Lower leg skin (tissue), 4 donors: Measurements from ENCODE around the gene YPEL5. TPM values are rescaled to one million over a fixed set of nuclear protein-coding genes. Genes with fewer than 3 reads are reported as not detected.
A peak's percentile ranks its signal among the peaks of the same experiment; 100 is the strongest.
"Not testable (repeated sequence)": the region's sequence is repeated elsewhere in the genome, so short reads cannot be mapped to it uniquely, and the experiment has no call there.

Experiments
- DNase-seq, 2 donors: peaks; one replicate each; pipeline ENCODE4 v3.0.0-alpha.2; 2019; ENCODE audit warnings: low spot score in 2 of 2
- H3K4me3 ChIP-seq: fragments of 200-600 bp; sonication (generic); 2 replicates; pipeline ENCODE4 v1.5.1; 2017; ENCODE audit warnings: mild to moderate bottlenecking, low read depth; ENCODE audit not compliant: poor library complexity, severe bottlenecking
- POLR2A ChIP-seq, 2 donors: fragments of 450-650 bp; IDR thresholded peaks; one replicate each; pipeline ENCODE4 v1.6.1; 2016 to 2017; ENCODE audit warnings: antibody characterized with exemption in 2 of 2, mild to moderate bottlenecking in 1 of 2, moderate library complexity in 1 of 2
- WGBS, 2 donors: methylation state at CpG; one replicate each; pipeline ENCODE4 v1.1.5; 2018; 5-methylcytosine and 5-hydroxymethylcytosine counted together
- intact Hi-C: fragments of 100-400 bp; cut with DNase I; formaldehyde crosslinking; loops from one replicate; pipeline ENCODE4 v1.15.0; 2023; ENCODE audit warnings: low total_unique reads
- total RNA-seq, 4 donors: library from RNA; depleted of rRNA; stranded (reverse); fragments of >200 nt; gene quantifications; one replicate each; pipeline ENCODE4 v1.1.0, GENCODE V29; 2016
- TF ChIP-seq, protein P1 (sequence below), 3 donors: fragments of 450-650 bp; IDR thresholded peaks; one replicate each; pipeline ENCODE4 v1.5.1; 2016; ENCODE audit warnings: antibody characterized with exemption in 3 of 3, mild to moderate bottlenecking in 3 of 3, moderate library complexity in 2 of 3

The YPEL5 gene
- total RNA-seq, 4 donors from 2014 or later, result 75.3 to 108 (median 84.3) TPM

DNA sequence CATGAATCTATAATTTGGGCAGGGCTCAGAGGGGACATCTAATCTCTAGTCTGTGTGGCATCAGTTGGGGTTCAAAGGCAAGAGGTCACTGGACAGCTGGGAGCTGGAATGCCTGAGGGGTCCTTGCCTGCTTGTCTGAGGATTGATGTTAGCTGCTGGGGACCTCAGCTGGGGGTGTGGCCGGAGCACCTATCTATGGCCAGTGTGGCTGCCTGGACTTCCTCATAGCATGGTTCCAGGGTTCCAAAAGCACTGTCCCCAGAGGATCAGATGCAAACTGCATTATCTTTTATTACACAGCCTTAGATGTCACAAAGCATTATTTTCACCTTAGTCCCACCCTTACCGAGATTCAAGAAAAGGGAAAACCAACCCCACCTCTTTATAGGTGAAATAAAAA, 38.6 kb upstream of the YPEL5 start:
- no peak for TF ChIP-seq POLR2A (IDR thresholded peaks at IDR 0.05)
- TF ChIP-seq, protein P1, sequence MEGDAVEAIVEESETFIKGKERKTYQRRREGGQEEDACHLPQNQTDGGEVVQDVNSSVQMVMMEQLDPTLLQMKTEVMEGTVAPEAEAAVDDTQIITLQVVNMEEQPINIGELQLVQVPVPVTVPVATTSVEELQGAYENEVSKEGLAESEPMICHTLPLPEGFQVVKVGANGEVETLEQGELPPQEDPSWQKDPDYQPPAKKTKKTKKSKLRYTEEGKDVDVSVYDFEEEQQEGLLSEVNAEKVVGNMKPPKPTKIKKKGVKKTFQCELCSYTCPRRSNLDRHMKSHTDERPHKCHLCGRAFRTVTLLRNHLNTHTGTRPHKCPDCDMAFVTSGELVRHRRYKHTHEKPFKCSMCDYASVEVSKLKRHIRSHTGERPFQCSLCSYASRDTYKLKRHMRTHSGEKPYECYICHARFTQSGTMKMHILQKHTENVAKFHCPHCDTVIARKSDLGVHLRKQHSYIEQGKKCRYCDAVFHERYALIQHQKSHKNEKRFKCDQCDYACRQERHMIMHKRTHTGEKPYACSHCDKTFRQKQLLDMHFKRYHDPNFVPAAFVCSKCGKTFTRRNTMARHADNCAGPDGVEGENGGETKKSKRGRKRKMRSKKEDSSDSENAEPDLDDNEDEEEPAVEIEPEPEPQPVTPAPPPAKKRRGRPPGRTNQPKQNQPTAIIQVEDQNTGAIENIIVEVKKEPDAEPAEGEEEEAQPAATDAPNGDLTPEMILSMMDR (IDR thresholded peaks at IDR 0.05), result no peak
- DNase-seq, result peak in 1 of 2 donors; percentile 70
- H3K4me3 ChIP-seq, result no peak overlapping the region
- WGBS, 2 donors, result 79 to 90% methylated on average over 2 of the region's 2 CpGs
- intact Hi-C loops, result no loop called here

DNA sequence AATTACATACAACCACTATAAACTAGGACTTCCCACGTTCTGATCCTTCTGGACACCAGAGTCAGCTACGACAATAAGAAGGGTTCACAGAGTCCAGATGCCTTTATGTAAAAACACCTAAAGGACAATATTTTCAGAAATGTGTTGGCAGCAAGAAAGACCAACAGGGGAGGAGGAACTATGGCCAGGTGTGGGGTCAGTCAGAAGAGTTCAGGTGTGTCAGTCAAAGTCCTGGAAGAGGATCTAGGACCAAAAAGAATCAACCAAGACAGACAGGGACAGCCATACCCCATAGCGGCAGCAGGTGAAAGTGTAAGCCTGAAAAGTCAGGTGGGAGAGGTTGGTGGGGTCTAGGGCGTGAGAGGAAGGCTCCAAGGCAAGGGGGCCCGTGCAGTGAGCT, 38.0 kb upstream of the YPEL5 start:
- WGBS, 2 donors, result 83 to 87% methylated on average over 5 of the region's 5 CpGs
- no peak for DNase-seq
- no peak overlapping the region for H3K4me3 ChIP-seq
- intact Hi-C loops, result no loop called here
- TF ChIP-seq, protein P1 (IDR thresholded peaks at IDR 0.05), result no peak
- TF ChIP-seq POLR2A (IDR thresholded peaks at IDR 0.05), result no peak

DNA sequence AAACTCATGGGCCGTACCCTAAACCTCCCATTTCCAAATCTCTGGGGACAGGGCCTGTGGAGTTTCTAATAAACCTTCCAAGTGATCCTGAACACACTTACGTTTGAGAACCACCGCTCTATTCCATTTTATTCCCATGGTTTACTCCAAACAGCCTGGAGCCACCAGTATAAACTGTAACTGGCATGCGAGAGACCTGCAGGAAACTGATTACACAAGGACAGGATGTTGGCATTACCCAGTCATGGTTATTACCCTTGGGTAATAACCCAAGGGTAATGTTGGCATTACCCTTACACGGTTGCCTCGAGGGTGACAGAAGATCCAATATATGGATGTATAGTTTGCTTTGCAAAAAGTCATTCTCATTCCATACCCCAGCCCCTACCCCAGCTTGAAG, 37.0 kb upstream of the YPEL5 start:
- DNase-seq, result no peak
- no peak overlapping the region for H3K4me3 ChIP-seq
- WGBS, 2 donors, result 58 to 66% methylated on average over 6 of the region's 6 CpGs
- intact Hi-C loops, result no loop called here
- TF ChIP-seq, protein P1 (IDR thresholded peaks at IDR 0.05), result no peak
- no peak for TF ChIP-seq POLR2A (IDR thresholded peaks at IDR 0.05)

- intact Hi-C loops, result no loop called here
These were observed 36.0 kb upstream of the YPEL5 start for GRCh38 chr2:30110773-30111172.

GRCh38 chr2:30111186-30111585, 35.6 kb upstream of the YPEL5 start:
- H3K4me3 ChIP-seq, intact Hi-C loops: not testable (repeated sequence)
- WGBS, 2 donors, result 92 to 94% methylated on average over 19 of the region's 19 CpGs
- DNase-seq, result peak in 1 of 2 donors; percentile 57

More at GRCh38 chr2:30110773-30111172, 36.0 kb upstream of the YPEL5 start:
- DNase-seq, result no peak
- TF ChIP-seq, protein P1 (IDR thresholded peaks at IDR 0.05), result no peak
- H3K4me3 ChIP-seq, result no peak overlapping the region
- WGBS, 2 donors, result 84 to 89% methylated on average over 6 of the region's 6 CpGs

- DNase-seq, result no peak
- WGBS, 2 donors, result 73 to 83% methylated on average over 10 of the region's 10 CpGs
- TF ChIP-seq, protein P1 (IDR thresholded peaks at IDR 0.05), result no peak
- TF ChIP-seq POLR2A (IDR thresholded peaks at IDR 0.05), result no peak
- intact Hi-C loops, result no loop called here
- H3K4me3 ChIP-seq, result no peak overlapping the region
These were observed 34.2 kb upstream of the YPEL5 start for GRCh38 chr2:30112561-30112960.
